HG03103 (cell line): ENCODE results near the gene TASP1.
A peak's percentile ranks its signal among the peaks of the same experiment; 100 is the strongest.
"Not testable (repeated sequence)": the region's sequence is repeated elsewhere in the genome, so short reads cannot be mapped to it uniquely, and the experiment has no call there.

Experiments
- ATAC-seq: cut with Tn5 transposase; IDR thresholded peaks from one replicate; pipeline ENCODE4 v1.9.1; 2021; ENCODE audit warnings: low read depth; ENCODE audit not compliant: unreplicated experiment

The TASP1 gene, protein sequence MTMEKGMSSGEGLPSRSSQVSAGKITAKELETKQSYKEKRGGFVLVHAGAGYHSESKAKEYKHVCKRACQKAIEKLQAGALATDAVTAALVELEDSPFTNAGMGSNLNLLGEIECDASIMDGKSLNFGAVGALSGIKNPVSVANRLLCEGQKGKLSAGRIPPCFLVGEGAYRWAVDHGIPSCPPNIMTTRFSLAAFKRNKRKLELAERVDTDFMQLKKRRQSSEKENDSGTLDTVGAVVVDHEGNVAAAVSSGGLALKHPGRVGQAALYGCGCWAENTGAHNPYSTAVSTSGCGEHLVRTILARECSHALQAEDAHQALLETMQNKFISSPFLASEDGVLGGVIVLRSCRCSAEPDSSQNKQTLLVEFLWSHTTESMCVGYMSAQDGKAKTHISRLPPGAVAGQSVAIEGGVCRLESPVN

DNA sequence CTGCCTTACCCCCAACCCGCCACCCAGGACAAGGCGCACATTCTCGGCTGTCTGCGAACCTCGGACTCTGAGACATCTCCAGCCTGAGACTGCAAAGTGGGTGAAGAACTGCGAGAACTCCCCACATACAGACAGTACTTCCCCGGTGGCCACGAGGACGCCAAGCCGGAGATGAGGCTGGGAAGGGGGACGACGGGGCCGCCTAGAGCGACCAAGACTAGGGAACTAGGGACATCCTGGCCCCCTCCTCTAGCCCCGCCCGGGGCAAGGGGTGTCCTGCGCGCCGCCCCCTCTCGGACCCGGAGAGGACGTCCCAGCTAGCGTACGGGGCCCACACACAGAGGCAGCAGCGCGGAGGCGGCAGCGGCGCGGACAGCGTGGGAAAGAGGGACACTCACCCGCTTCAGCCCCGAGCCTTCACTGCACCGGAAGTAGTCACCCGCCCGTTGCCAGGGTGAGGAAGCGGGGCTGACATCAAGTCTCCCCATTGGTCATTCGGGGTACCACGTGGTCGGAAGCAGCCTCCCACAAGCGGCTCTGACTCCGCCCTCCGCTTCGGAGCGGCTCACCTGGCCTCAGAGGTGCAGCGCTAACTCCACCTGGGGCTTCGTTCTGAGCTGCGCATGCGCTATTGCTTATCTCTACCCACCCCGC is at the start of gene TASP1:
Gene TASP1 (minus strand): TSS at position 437 of the 654 bp plus-strand sequence. CDS start 8,854 bp downstream, outside the sequence.
- ATAC-seq, result peak; percentile 100

DNA sequence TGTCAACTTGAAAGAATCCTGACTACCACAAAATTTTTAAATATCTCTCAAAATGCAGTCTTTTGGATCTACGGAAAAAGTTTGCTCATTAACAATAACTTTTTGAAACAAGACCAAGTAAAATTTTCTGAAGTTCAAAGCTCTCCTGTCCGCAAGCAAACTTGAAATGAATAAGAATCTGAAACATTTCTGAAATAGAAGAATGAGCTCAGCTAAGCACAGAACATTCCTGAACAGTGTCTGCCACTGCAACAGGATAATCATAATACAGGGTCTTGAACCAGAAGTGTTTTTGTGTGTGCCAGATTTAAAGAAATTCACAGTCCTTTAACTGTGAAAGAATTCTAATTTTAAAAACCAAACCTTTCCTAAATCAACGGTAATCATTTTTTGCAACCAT is 49.1 kb upstream of the TASP1 start:
- no peak for ATAC-seq

DNA sequence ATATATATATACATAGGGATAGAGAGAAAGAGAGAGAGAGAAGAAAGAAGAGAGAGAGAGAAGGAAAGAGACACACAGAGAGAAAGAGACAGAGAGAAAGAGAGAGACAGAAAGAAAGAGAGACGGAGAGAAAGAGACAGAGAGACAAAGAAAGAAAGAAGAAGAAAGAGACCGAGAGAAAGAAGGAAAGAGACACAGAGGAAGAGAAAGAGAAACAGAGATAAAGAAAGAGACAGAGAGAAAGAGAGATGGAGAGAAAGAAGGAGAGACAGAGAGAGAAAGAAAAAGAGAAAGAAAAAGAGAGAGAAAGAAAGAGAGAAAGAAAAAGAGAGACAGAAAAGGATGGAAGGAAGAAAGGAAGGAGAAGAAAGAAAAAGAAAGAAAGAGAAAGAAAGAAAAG is 46.9 kb upstream of the TASP1 start:
- no peak for ATAC-seq

DNA sequence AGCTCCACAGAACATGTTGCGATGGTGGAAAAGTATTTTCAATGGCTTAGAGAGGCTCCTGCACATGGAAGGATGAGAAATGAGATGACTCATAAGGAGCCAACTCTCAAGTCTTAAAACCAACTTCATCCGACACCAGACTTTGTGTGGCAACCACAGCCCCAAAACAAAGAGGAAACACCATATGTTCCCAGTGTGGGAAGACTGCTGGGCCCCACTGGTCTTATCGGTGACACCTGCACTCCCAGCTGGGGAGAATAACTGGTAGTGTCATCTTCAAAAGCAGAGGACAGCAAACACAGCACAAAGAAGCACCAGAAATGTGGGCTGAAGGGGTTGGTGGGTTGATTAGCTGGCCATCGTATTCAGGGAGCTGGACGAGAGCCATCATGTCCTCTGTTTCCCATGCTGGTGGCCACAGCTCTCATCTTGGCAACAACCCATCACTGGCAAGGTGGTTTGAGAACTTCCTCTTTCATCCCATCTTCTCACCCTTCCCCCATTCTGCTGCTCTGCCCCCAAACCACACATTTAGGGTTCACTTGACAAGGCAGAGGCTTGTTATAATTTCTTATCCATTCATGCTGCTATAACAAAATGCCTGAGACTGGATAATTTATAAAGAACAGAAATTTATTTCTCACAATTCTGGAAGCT is 46.0 kb upstream of the TASP1 start:
- peak; percentile 63 for ATAC-seq

DNA sequence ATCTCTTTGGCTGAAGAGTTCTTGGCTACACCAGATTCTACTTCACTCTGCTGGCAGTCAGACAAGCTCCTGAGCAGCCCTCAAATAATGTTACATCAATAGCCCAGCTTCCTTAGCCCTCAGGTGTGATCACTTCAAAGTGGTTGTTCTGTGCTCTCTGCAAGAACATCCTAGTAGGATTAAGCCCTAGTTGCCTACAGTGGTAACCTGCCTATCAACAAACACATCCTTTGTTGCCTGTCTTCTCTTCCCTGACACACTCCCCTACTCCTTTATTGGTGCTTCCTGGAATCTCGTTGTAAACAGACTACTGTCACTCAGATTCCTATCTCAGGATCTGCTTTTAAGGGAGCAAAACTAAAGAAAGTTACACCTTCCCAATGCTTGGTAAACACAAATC is 45.1 kb upstream of the TASP1 start:
- no peak for ATAC-seq

DNA sequence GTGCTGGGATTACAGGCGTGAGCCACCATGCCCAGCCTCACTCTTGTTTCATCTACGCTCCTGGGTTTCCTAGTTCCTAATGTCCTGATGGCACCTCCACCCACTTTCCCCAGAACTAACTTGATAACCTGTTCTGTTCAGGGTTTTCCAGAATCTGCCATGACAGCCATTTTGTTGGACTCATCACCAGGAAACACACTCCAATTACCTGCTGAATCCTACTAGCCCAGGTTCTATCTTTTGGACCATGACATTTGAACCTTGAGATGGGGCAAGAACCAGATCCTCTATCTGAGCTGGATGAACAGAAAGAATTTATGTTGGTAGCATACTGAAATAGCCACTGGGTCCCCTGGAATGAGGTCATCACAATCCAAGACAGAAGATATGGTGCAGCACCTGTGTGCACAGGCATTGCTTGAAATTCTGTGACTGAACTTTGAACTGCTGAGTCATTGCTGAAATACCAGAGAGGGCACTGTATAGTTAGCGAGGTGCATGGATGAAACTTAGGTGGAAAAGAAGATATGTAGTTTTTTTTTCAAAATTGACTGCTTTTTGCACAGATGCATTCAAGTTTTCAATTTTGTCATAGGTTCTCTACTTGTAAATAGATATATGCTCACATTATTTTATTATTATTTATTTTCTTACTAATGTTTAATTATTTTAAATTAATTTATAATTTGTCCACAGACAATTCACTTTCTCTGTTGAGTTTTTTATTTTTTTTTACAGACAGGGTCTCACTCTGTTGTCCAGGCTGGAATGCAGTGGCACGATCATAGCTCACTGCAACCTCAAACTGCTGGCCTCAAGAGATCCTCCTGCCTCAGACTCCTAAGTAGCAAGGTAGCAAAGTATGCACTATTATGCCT is 42.8 kb upstream of the TASP1 start:
- peak; percentile 74 for ATAC-seq

DNA sequence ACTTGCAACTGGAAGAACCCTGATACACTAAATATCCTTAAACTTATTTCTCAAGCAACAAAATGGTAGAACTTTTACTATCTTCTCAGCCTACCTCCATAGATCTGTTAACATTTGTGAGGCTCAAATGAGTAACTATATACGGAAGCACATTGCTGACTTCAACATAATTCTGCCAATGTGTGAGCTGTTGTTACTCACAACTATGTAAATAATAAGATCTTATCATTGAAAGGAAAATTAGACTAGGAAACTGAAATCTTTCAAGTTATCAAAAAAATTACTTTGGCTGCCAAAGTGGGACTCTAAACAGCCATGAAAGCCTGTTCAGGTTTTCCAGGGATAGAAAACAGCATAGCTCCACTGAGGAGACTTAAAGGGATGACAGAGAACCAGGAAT is 40.2 kb upstream of the TASP1 start:
- ATAC-seq, result no peak

DNA sequence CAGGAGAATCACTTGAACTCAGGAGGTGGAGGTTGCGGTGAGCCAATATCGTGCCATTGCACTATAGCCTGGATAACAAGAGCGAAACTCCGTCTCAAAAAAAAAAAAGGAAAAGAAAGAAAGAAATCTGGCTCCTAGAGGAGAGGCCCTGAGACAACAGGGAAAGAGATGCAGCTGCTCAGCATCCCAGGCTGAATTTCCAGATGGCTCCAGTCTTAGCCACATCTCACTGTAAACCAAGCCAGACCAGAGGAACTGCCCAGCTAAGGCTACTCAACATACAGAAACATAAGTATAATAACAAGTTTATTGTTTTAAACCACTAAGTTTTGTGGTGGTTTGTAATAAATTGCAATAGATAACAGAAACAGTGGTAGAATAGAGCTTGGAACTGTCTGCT is 38.5 kb upstream of the TASP1 start:
- no peak for ATAC-seq

DNA sequence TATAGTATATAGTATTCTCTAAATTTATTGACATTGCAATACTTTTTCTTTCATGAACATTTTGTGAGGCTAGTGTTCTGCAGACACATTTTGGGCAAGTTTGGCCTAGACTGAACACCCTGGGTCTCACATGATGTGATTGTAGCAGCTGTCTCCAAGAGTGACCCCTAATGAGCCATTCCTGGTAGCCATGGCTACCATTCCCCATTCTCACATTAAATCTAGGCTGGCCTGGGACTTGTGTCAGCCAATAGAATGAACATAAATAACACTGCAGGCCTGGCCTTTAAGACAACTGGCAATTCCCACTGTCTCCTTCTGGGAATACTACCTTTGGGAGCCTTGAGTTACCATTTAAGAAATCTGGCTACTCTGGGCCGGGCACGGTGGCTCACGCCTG is 38.0 kb upstream of the TASP1 start:
- ATAC-seq, result no peak

DNA sequence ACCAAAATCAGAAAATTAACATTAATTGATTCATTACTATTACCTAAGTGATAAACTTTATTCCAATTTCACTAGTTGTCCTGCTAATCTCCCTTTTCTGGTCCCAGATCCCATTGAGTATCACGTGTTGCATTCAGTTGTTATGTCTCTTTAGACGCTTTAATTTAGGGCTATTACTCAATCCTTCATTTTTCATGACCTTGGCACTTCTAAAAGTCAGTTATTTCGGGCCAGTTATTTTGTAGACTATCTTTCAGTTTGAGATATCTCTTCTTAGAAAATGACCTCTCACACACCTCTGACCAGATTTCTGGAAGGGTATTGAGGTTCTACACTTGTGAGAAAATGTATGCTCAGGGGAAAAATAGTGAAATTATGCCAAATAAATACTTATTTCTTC is 34.0 kb upstream of the TASP1 start:
- no peak for ATAC-seq

DNA sequence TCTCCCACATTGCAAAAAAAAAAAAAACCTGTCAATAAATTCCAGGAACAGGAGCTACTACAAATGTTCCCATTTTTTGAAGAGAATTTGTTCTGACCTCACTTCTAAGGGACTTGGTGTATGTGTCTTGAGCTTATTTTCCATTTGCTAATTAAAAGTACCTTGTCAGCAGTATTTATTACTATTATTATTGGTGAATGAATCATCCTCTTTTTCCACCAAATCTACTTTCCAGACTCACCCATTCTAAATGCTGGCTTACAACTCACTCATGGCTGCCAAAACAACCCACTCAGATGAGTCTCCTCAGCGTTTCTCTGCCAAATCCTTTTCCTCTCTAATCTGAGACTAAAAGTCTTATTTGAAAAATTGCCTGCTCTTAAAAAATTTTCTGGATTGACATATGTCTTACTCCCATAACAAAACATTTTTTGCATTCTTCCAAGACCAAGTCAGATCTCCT is 33.2 kb upstream of the TASP1 start:
- no peak for ATAC-seq

DNA sequence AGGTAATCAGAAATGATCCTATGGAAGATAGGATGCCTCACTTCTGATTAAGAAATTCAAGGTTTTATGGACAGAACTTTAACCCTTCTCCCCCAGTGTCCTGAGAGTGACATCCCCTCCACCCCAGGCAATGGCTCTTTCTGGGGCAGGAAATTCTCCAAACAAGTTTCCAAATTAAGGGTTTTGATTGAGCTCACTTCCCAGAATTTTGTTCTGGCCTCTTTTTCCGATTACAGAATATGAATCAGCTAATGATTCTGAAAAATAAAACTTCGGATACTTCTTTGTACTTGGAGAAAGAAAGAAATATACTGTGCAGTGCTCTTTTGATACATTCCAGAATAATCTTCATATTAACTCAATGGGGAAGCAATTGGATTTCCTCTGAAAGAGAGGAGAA is 32.8 kb upstream of the TASP1 start:
- no peak for ATAC-seq

DNA sequence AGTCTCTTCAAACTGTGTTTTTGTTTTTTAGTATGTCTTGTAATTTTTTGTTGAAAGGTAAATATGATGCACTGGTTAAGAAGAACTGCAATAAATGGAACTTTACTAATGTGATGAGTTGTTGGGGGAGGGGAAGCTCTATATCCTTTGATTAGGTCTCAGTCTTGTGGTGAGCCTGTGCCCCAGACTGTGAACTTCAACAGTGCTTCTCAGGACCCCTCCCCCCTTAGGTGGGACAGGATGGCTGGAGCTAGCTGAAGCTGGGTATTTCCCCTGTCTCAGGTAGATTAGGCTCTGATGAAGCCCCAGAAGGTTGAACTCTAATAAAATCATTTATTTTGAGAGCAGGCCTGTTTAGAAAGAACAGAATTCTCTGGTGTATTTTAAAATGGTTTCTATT is 31.4 kb upstream of the TASP1 start:
- ATAC-seq, result no peak

DNA sequence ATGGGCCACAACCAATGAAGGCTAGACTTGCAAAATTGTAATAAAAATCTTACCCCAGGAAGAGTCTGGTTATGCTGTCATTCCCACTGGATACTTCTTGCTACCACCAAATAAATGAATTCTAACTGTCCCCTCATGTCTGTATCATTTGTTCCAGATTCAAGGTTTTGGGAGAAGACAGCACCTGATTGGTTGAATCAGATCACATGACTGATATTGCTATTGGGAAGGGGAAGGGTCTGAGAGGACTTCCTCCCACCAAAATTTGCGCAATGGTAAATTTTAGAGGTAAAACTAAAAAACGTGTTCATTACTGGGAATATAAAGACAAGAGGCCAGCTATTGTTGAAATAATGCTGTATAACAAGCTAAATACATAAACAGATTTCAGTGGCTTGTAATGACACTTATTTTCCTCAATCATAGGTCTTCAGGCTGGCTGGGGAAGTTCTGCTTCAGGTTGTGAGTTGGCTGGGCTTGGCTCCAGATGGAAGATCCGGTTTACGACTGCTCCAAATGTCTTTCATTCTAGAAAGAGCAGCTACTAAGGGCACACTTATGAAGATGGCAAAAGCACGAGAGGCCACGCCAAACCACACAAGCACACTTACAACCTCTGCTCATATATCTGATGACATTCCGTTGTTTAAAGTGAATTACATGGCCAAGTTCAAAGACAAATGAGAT is 27.1 kb upstream of the TASP1 start:
- no peak for ATAC-seq

DNA sequence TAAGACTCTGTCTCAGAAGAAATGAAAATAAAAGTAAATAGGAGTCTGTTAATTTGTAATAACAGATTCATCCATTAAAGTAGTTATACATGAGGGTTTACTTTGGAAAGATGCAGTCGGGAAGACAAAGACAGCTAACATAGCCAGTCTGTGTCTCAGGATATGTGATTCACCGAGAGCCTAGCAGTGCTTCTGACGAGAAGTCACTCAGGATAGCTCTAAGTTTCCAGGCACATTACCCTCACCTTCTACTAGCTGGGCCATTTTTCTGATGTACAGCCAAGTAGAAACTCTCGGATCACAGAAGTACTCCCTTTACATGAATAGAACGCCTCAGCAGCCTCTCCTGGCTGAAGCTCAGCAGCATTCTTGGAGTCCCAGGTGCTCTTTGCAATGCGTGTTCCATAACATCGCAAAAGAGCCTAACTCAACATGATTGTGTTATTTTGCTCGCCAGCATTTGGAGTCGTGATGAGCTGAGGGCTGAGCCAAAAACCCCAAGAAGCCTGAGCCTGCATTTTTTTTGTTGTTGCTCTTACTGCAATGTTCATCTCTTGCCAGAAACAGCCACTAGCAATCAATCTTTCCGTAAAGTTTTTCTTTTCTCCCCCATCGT is 22.4 kb upstream of the TASP1 start:
- ATAC-seq, result no peak

DNA sequence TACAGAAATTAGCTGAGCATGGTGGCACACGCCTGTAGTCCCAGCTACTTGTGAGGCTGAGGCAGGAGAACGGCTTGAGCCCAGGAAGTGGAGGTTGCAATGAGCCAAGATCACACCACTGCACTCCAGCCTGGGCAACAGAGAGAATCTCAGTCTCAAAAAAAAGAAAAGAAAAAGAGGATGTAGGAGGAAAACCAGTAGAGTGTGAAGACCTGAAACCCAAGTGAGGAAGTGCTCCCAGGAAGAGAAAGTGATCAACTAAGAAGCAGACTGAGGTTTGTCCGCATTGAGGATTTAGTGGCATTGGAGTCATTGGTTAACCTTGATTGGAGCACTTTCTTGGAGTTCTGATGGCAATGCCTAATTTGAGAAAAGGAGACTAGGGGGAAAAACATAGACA is 20.6 kb upstream of the TASP1 start:
- peak; percentile 85 for ATAC-seq

DNA sequence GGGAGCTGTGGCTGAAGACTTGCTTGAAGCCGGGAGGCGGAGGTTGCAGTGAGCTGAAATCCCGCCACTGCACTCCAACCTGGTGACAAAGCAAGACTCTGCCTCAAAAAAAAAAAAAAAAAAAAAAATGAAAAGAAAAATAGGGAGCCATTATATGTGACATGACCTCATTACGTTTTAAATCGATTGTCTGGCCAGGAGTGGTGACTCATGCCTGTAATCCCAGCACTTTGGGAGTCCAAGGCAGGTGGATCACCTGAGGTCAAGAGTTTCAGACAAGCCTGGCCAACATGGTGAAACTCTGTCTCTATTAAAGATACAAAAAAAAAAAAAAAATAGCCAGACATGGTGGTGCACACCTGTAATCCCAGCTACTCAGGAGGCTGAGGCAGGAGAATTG is 19.3 kb upstream of the TASP1 start:
- not testable (repeated sequence) for ATAC-seq

DNA sequence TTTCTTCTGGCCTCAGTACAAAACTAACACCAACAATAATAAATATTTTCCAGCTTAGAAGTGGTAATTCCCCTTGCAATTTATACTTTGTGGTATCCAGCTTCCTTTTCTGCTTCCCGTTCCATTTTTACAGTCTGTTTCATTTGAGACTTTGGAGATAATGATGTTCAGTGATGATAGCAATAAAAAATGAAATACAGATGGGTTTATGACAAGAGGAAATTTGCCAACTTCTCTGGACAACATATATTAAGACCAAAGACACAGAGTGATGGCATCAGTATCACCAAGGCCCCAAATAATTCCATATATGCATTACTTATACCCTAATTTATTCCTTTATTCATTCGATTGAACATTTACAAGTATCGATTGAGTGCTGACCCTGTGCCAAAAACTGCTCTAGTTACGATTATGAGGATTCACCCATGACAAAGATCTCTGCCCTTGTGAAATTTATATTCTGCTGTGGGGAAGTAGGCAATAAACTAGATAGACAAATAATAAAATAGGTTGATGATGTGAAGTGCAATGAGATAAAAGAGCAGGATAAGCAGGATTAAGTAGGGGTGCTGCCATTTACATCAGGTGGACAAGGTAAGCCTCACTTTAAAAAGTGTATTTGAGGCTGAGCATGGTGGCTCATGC is 18.1 kb upstream of the TASP1 start:
- ATAC-seq, result no peak

DNA sequence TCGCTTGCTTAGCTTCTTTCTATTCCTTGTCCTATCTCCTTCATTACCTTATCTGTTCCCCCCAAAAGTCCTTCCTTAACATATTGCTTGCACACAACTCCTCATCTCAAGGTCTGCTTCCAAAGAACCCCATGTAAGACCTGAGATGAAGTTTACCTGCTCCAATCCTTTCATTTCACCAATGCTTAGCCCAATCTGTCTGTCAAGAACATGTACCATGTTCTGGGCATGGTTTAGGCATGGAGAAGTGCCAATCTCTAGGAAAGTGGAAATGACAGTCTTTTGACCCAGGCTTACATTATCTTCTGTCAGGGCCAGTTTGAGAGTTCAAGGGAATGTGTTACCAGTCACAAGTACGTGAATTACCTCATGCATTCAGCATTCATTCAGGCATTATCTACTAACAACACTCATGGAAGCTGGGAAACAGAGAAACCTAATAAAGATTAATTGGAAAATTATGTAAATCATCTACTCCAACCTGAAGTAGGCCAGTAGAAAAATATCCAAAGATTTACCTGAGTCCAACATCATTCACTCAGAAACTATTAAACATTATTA is 15.8 kb upstream of the TASP1 start:
- no peak for ATAC-seq
